Measurements from ENCODE around the gene HIVEP3.

- TF ChIP-seq CTCF (IDR thresholded peaks at IDR 0.05), result no peak
- TF ChIP-seq EZH2 (IDR thresholded peaks at IDR 0.05), result no peak
- TF ChIP-seq EZH2phosphoT487 (IDR thresholded peaks at IDR 0.05), result no peak
These were observed 451.0 kb downstream of the HIVEP3 start for GRCh38 chr1:41467673-41468072.
